Measurements from ENCODE around the gene EIF3D.

Gene EIF3D

GRCh38 chr22:36461665-36462649, 67.0 kb downstream of the EIF3D start (continued):
- TF ChIP-seq PRDM10 (tag by site-specific recombination; IDR thresholded peaks at IDR 0.05) (peak; percentile 85), ZNF521 (tag by site-specific recombination; IDR thresholded peaks at IDR 0.05) (no peak), KLF1 (tag by site-specific recombination; IDR thresholded peaks at IDR 0.05) (no peak), ZNF777 (tag by site-specific recombination; IDR thresholded peaks at IDR 0.05; ENCODE audit: borderline replicate concordance) (no peak), YY2 (tag by site-specific recombination; IDR thresholded peaks at IDR 0.05) (no peak), ZNF335 (tag by site-specific recombination; conservative IDR thresholded peaks at IDR 0.05) (peak; percentile 97), ATF2 (tag by site-specific recombination; IDR thresholded peaks at IDR 0.05; ENCODE audit: low read depth) (peak; percentile 41; the same call in 1 of the 2 replicates), ZNF600 (tag by site-specific recombination; IDR thresholded peaks at IDR 0.05) (peak; percentile 94), BCL11B (tag by site-specific recombination; IDR thresholded peaks at IDR 0.05; ENCODE audit: low read depth) (no peak), ZNF221 (tag by site-specific recombination; IDR thresholded peaks at IDR 0.05; ENCODE audit: borderline replicate concordance) (no peak), PATZ1 (tag by site-specific recombination; IDR thresholded peaks at IDR 0.05) (peak; percentile 68; the same call in 1 of the 2 replicates), ZNF404 (tag by site-specific recombination; IDR thresholded peaks at IDR 0.05) (no peak), ZNF664 (tag by site-specific recombination; IDR thresholded peaks at IDR 0.05) (no peak), SP7 (tag by site-specific recombination; IDR thresholded peaks at IDR 0.05) (peak; percentile 85), ZNF791 (tag by site-specific recombination; IDR thresholded peaks at IDR 0.05) (no peak), PRDM1 (tag by site-specific recombination; IDR thresholded peaks at IDR 0.05) (peak; percentile 29; the same call in 1 of the 2 replicates), ZNF394 (tag by site-specific recombination; IDR thresholded peaks at IDR 0.05; ENCODE audit: borderline replicate concordance) (peak; percentile 44; the same call in 1 of the 2 replicates), ZBTB6 (tag by site-specific recombination; IDR thresholded peaks at IDR 0.05) (peak; percentile 38; the same call in 1 of the 2 replicates), ZNF473 (tag by site-specific recombination; IDR thresholded peaks at IDR 0.05) (no peak), ZNF24 (tag by site-specific recombination; IDR thresholded peaks at IDR 0.05) (peak; percentile 77), HIC1 (tag by site-specific recombination; IDR thresholded peaks at IDR 0.05) (0 out of 2 replicates have a peak, but pooled peaks have one; percentile 29), GLIS1 (tag by site-specific recombination; IDR thresholded peaks at IDR 0.05) (peak; percentile 96), ZBTB10 (tag by site-specific recombination; IDR thresholded peaks at IDR 0.05) (0 out of 2 replicates have a peak, but pooled peaks have one; percentile 17)
